Measurements from ENCODE around the gene IL4.

Gene IL4

DNA sequence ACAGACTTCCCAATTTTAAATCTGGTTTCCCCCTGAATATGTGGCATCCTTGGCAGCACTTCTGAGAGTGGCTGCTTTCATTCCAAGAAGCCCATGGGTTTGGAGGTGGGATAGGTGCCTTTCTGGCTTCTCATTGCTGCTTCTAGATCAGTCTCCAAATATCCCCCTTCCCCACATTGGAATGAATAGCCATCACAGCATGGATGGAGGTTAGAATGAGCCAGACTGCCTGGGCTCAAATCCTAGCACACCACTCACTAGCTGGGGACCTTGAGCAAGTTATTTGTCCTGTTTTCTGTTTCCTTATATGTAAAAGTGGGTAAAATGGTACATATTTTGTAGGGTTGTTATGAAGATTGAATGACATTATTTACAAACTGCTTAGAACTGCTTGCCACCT, 29.6 kb upstream of the IL4 start:
- no peaks in the 10 kb centered on the region for H3K27me3 ChIP-seq (ENCODE audit: control insufficient read depth, insufficient read depth, low read length)
- peaks cover 39% of the 10 kb centered on the region for H3K36me3 ChIP-seq (ENCODE audit: control insufficient read depth, insufficient read depth, low read length)
- peaks cover 13% of the 10 kb centered on the region for H3K9me3 ChIP-seq (ENCODE audit: control insufficient read depth, insufficient read depth, low read depth, low read length)
- H3K9ac ChIP-seq (ENCODE audit: low read length), result no peak overlapping the region
- no peak overlapping the region for H3K4me3 ChIP-seq (ENCODE audit: low read depth, low read length)
- no peak overlapping the region for H3K27ac ChIP-seq (ENCODE audit: low read depth, low read length)
- H3K4me1 ChIP-seq (ENCODE audit: control insufficient read depth, insufficient read depth, low read length), result peaks cover 7% of the 10 kb centered on the region

DNA sequence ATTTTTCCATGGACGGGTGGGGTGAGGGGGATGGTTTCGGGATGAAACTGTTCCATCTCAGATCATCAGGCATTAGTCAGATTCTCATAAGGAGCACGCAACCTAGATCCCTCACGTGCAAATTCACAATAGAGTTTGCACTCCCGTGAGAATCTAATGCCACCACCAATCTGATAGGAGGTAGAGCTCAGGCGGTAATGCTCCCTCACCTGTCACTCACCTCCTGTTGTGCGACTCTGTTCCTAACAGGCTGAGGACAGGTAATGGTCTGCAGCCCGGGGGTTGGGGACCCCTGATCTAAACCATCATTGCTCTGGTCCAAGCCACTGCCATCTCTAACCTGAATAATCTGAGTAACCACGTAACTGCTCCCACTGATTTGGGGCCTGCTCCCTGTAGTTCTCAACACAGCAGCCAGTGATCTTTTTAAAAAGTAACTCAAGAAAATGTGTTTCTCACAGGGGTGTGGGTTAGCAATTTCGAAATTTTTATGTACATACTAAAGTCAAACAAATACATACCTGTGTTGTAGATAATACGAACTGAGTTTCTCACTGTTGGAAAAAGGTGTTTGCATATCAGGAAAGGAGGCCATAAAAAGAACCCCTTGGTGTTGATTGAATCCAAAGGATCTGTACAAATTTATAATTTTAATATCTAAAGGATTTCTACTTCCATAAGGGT, 27.1 kb upstream of the IL4 start:
- Histone ChIP-seq H3K4me1 (ENCODE audit: control insufficient read depth, insufficient read depth, low read length) (peaks cover 7% of the 10 kb centered on the region), H3K36me3 (ENCODE audit: control insufficient read depth, insufficient read depth, low read length) (peaks cover 16% of the 10 kb centered on the region), H3K4me3 (ENCODE audit: low read depth, low read length) (no peak overlapping the region), H3K9ac (ENCODE audit: low read length) (no peak overlapping the region), H3K27me3 (ENCODE audit: control insufficient read depth, insufficient read depth, low read length) (no peaks in the 10 kb centered on the region), H3K9me3 (ENCODE audit: control insufficient read depth, insufficient read depth, low read depth, low read length) (peaks cover 13% of the 10 kb centered on the region), H3K27ac (ENCODE audit: low read depth, low read length) (no peak overlapping the region)

DNA sequence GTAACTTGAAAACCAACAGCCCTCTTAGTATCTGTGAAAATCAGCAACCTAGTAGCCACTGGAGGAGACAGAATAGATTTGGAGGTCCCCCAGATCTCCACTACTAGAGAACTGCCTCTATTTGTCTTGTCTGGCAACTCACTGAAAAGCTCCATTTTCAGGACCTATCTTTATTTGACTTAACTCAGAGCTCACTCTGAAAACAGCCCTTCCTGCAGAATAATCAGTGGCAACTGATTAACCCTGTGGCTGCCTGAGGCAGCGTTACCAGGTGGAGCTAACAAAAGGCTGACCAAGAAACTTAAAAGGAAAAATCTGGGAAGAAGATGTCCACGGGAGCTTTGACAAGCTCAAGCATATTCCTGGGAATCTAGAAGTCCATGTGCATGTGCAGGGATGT, 26.3 kb upstream of the IL4 start:
- peaks cover 7% of the 10 kb centered on the region for H3K4me1 ChIP-seq (ENCODE audit: control insufficient read depth, insufficient read depth, low read length)
- no peak overlapping the region for H3K27ac ChIP-seq (ENCODE audit: low read depth, low read length)
- H3K27me3 ChIP-seq (ENCODE audit: control insufficient read depth, insufficient read depth, low read length), result no peaks in the 10 kb centered on the region
- peaks cover 9% of the 10 kb centered on the region for H3K36me3 ChIP-seq (ENCODE audit: control insufficient read depth, insufficient read depth, low read length)
- peaks cover 13% of the 10 kb centered on the region for H3K9me3 ChIP-seq (ENCODE audit: control insufficient read depth, insufficient read depth, low read depth, low read length)
- H3K9ac ChIP-seq (ENCODE audit: low read length), result no peak overlapping the region
- no peak overlapping the region for H3K4me3 ChIP-seq (ENCODE audit: low read depth, low read length)

DNA sequence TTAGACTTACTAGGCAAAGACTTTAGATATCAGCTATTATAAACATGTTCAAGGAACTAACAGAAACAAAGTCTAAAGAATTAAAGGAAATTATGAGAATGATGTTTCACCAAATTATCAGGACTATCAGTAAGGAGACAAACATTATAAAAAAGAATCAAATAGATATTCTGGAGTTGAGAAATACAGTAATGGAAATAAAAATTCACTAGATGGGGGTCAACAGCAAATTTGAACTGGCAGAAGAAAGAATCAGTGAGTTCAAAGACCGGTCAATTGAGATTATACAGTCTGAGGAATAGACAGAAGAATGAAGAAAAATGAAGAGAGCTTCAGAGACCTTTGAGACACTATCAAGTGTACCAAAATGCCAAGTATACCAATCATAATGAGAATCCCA, 25.4 kb upstream of the IL4 start:
- Histone ChIP-seq H3K4me1 (ENCODE audit: control insufficient read depth, insufficient read depth, low read length) (peaks cover 7% of the 10 kb centered on the region), H3K4me3 (ENCODE audit: low read depth, low read length) (no peak overlapping the region), H3K27me3 (ENCODE audit: control insufficient read depth, insufficient read depth, low read length) (peaks cover under 1% of the 10 kb centered on the region; the same call in 1 of the 2 replicates), H3K36me3 (ENCODE audit: control insufficient read depth, insufficient read depth, low read length) (0 out of 2 replicates have a peak, but pooled peaks cover under 1% of the 10 kb centered on the region), H3K27ac (ENCODE audit: low read depth, low read length) (no peak overlapping the region), H3K9me3 (ENCODE audit: control insufficient read depth, insufficient read depth, low read depth, low read length) (peaks cover 13% of the 10 kb centered on the region), H3K9ac (ENCODE audit: low read length) (no peak overlapping the region)

DNA sequence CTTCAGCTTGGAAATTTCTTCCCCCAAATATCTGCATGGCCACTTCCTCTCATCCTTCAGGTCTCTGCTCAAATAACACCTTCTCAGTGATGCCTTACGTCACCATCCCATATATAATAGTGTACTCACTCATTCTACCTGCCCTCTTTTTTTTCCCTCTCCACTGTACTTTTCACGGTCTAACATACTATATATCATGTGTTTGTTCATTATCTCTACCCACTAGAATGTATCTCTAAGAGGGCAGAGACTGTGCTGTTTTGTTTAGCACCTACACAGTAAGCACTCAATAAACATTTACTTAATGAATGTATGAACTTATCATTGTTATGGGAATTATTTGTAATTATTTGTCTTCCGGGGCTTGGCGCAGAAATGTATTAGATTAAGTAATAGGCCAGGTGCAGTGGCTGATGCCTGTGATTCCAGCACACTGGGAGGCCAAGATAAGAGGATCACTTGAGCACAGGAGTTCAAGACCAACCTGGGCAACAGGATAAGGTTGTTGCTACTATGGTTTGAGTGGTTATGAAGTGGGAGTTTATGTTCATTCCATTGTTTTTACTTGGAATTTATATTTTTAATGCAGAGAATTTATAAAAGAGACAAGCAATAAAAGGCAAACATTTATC, 21.8 kb upstream of the IL4 start:
- peaks cover 13% of the 10 kb centered on the region for H3K9me3 ChIP-seq (ENCODE audit: control insufficient read depth, insufficient read depth, low read depth, low read length)
- no peak overlapping the region for H3K27ac ChIP-seq (ENCODE audit: low read depth, low read length)
- no peak overlapping the region for H3K9ac ChIP-seq (ENCODE audit: low read length)
- no peaks in the 10 kb centered on the region for H3K36me3 ChIP-seq (ENCODE audit: control insufficient read depth, insufficient read depth, low read length)
- H3K4me3 ChIP-seq (ENCODE audit: low read depth, low read length), result no peak overlapping the region
- peaks cover 35% of the 10 kb centered on the region for H3K27me3 ChIP-seq (ENCODE audit: control insufficient read depth, insufficient read depth, low read length)
- H3K4me1 ChIP-seq (ENCODE audit: control insufficient read depth, insufficient read depth, low read length), result no peaks in the 10 kb centered on the region

DNA sequence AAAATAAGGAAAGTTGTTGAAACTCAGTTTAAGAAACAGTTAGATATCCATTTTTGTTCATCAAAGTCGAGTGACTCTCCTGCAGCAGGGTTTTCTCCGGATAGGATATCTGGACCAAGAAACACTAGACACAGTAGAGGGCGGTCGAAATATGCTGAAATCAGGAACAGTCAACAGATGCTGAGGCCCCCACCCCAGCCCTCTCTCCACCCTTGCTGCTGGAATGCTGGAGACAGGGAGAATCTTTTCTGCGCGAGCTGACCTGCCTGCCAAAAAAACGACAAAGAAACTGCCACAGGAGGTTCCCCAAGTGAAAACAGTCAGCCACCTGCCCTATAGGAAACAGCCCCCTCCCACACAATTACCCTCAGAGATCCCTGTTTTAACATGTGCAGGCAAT, 20.1 kb upstream of the IL4 start:
- peaks cover under 1% of the 10 kb centered on the region; the same call in 1 of the 2 replicates for H3K9me3 ChIP-seq (ENCODE audit: control insufficient read depth, insufficient read depth, low read depth, low read length)
- H3K27me3 ChIP-seq (ENCODE audit: control insufficient read depth, insufficient read depth, low read length), result peaks cover 50% of the 10 kb centered on the region
- no peak overlapping the region for H3K27ac ChIP-seq (ENCODE audit: low read depth, low read length)
- no peak overlapping the region for H3K4me3 ChIP-seq (ENCODE audit: low read depth, low read length)
- no peak overlapping the region for H3K9ac ChIP-seq (ENCODE audit: low read length)
- no peaks in the 10 kb centered on the region for H3K36me3 ChIP-seq (ENCODE audit: control insufficient read depth, insufficient read depth, low read length)
- H3K4me1 ChIP-seq (ENCODE audit: control insufficient read depth, insufficient read depth, low read length), result no peaks in the 10 kb centered on the region

DNA sequence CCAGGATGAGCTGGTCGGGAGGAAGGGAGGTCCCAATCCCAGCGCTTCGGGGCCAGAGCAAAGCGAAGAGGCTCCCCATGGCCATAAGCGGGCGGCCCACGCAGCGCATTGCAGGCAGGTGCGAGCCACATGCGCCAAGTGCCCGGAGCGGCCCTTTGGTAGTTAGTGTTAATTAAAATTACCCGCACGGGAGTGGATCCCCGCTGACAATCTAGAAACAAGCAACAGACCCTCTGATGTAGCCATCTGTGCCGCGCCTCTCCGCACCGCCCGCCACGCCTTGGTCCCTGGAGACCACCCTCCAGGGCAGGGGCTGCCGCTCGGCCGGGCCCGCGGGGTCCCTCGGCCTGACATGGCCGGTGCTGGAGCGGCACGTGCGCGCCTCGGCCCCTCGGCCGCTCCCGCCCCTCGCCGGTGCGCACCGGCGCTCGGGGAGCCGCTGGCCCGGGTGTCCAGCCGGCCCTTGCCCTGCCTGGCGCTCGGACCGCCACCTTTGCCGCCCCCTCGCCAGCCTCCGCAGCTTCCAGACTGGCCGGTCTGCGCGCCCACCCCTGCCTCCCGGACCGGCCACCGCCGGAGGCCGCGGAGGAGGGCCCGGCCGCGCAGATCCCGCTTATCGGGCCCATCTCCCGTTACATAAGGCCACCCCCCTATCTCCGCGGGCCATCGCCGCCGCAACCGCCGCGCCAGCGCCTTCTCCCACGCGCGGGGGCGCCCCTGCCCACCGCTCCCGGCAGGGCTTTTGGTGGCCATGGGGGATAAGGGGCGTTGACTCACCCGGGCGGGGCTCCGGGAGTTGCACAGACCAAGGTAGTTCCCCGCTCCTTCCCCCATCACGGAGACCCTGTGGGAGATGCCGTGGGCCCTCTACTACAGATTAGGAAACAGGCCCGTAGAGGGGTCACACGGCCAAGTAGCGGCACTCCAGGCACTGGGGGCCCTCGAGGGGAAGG, 17.7 kb upstream of the IL4 start:
- H3K9me3 ChIP-seq (ENCODE audit: control insufficient read depth, insufficient read depth, low read depth, low read length), result no peaks in the 10 kb centered on the region
- H3K27me3 ChIP-seq (ENCODE audit: control insufficient read depth, insufficient read depth, low read length), result peaks cover 53% of the 10 kb centered on the region
- H3K4me3 ChIP-seq (ENCODE audit: low read depth, low read length), result peak overlapping the region; percentile 54
- no peaks in the 10 kb centered on the region for H3K36me3 ChIP-seq (ENCODE audit: control insufficient read depth, insufficient read depth, low read length)
- H3K9ac ChIP-seq (ENCODE audit: low read length), result no peak overlapping the region
- no peaks in the 10 kb centered on the region for H3K4me1 ChIP-seq (ENCODE audit: control insufficient read depth, insufficient read depth, low read length)
- no peak overlapping the region for H3K27ac ChIP-seq (ENCODE audit: low read depth, low read length)

DNA sequence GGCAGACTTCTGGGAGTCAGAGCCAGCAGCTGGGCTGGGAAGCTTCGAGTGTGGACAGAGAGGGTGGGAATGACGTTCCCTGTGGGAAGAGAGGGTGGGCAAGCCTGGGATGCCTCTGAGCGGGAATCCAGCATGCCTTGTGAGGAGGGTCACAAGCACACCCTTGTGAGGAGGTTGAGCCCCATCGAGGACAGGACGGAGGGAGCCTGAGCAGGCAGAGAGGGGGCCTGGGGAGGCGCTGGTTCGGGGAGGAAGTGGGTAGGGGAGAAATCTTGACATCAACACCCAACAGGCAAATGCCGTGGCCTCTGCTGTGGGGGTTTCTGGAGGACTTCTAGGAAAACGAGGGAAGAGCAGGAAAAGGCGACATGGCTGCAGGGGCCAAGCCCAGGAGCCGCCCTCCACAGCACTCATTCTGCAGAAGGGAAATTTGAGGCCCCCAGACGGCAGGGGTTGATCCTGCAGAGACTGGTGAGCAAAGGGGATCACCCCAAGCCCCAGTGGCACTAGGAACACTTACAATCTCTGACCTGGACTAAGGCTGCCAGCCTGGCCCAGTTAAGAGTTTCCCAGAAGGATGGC, 16.9 kb upstream of the IL4 start:
- Histone ChIP-seq H3K4me1 (ENCODE audit: control insufficient read depth, insufficient read depth, low read length) (no peaks in the 10 kb centered on the region), H3K4me3 (ENCODE audit: low read depth, low read length) (peak overlapping the region; percentile 54), H3K9ac (ENCODE audit: low read length) (no peak overlapping the region), H3K27me3 (ENCODE audit: control insufficient read depth, insufficient read depth, low read length) (peaks cover 53% of the 10 kb centered on the region), H3K27ac (ENCODE audit: low read depth, low read length) (no peak overlapping the region), H3K9me3 (ENCODE audit: control insufficient read depth, insufficient read depth, low read depth, low read length) (no peaks in the 10 kb centered on the region), H3K36me3 (ENCODE audit: control insufficient read depth, insufficient read depth, low read length) (no peaks in the 10 kb centered on the region)

DNA sequence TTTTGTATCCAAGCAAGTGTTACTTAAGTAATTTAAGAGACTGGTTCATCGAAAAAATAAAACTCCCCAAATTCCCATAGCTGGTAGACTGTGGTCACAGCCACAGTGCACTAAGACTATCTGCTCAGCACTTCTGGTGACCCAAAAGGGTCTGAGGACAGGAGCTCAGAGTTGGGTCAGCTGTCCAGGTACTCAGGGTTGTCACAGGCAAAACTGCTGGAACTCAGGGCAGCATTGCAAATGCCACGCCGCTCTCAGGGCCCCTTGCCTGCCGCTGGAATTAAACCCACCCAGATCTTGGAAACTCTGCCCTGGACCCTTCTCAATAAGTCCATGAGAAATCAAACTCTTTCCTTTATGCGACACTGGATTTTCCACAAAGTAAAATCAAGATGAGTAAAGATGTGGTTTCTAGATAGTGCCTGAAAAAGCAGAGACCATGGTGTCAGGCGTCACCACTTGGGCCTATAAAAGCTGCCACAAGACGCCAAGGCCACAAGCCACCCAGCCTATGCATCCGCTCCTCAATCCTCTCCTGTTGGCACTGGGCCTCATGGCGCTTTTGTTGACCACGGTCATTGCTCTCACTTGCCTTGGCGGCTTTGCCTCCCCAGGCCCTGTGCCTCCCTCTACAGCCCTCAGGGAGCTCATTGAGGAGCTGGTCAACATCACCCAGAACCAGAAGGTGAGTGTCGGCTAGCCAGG, 16.0 kb upstream of the IL4 start, which contains the start of gene IL13:
IL13 (plus strand) TSS at position 498 of the 705 bp plus-strand sequence; CDS start at position 512, 14 bp downstream.
- no peak within 1 kb of the TSS for H3K27ac ChIP-seq (ENCODE audit: low read depth, low read length)
- H3K27me3 ChIP-seq (ENCODE audit: control insufficient read depth, insufficient read depth, low read length), result peaks cover 53% of the 10 kb centered on the region
- no peaks in the 10 kb centered on the region for H3K4me1 ChIP-seq (ENCODE audit: control insufficient read depth, insufficient read depth, low read length)
- no peaks in the 10 kb centered on the region for H3K36me3 ChIP-seq (ENCODE audit: control insufficient read depth, insufficient read depth, low read length)
- H3K9me3 ChIP-seq (ENCODE audit: control insufficient read depth, insufficient read depth, low read depth, low read length), result no peaks in the 10 kb centered on the region
- no peak within 1 kb of the TSS for H3K9ac ChIP-seq (ENCODE audit: low read length)
- no peak within 1 kb of the TSS for H3K4me3 ChIP-seq (ENCODE audit: low read depth, low read length)

Data from HUES6 (cell line).